Body of pancreas (tissue), 4 donors: ENCODE measurements around the gene CAPN15. TPM values are rescaled to one million over a fixed set of nuclear protein-coding genes. Genes with fewer than 3 reads are reported as not detected.
"Not testable (repeated sequence)": the region's sequence is repeated elsewhere in the genome, so short reads cannot be mapped to it uniquely, and the experiment has no call there.

Source experiments
- ATAC-seq: fragments of 150-250 bp; one replicate; pipeline ENCODE4 v1.9.1; 2016
- DNase-seq, 4 donors: peaks; one replicate each; pipeline ENCODE4 v3.0.0-alpha.2; 2019
- H3K27ac ChIP-seq, 4 donors: fragments of 200-600 bp; sonication (generic); 1 replicate in 3 of 4; 2 replicates in 1 of 4; pipeline versions ENCODE4 v1.5.1 to v1.6.1; 2016 to 2019; ENCODE audit warnings: mild to moderate bottlenecking in 1 of 4, mixed read lengths in 1 of 4, moderate library complexity in 1 of 4
- H3K27me3 ChIP-seq, 2 donors: fragments of 200-600 bp; sonication (generic); one replicate each; pipeline ENCODE4 v1.6.0; 2016; ENCODE audit warnings: mild to moderate bottlenecking in 1 of 2
- H3K36me3 ChIP-seq, 2 donors: fragments of 200-600 bp; sonication (generic); replicated peaks in 1 of 2; 2 replicates each; pipeline ENCODE4 v1.5.1; 2016; ENCODE audit warnings: low read depth in 2 of 2; ENCODE audit not compliant: insufficient read depth in 1 of 2
- H3K4me1 ChIP-seq: fragments of 200-600 bp; sonication (generic); one replicate; pipeline ENCODE4 v1.6.0; 2016
- H3K4me3 ChIP-seq, 2 donors: fragments of 200-600 bp; sonication (generic); 1 replicate in 1 of 2; 2 replicates in 1 of 2; pipeline ENCODE4 v1.5.1; 2016 to 2019
- H3K9me3 ChIP-seq, 3 donors: fragments of 200-600 bp; sonication (generic); 1 replicate in 2 of 3; 2 replicates in 1 of 3; pipeline ENCODE4 v1.5.1; 2016
- CTCF ChIP-seq, 7 experiments: fragments of 450-650 bp in 4 of 7; fragments of 200-600 bp in 3 of 7; sonication (generic) in 3 of 7; IDR thresholded peaks; one replicate each; pipeline ENCODE4 v1.5.1; 2016 to 2019; ENCODE audit warnings: antibody characterized with exemption in 7 of 7
- POLR2A ChIP-seq, 3 donors: fragments of 450-650 bp; IDR thresholded peaks; one replicate each; pipeline ENCODE4 v1.6.1; 2016; ENCODE audit warnings: antibody characterized with exemption in 3 of 3, mild to moderate bottlenecking in 2 of 3
- WGBS, 2 donors: methylation state at CpG; one replicate each; pipeline ENCODE4 v1.1.5; 2017; 5-methylcytosine and 5-hydroxymethylcytosine counted together
- intact Hi-C: fragments of 100-400 bp; cut with DNase I; formaldehyde crosslinking; loops from one replicate; pipeline ENCODE4 v1.15.1; 2023
- total RNA-seq, 2 donors: library from RNA; depleted of rRNA; stranded (reverse); fragments of >200 nt; gene quantifications; one replicate each; pipeline ENCODE4 v1.1.0, GENCODE V29; 2016

Gene CAPN15
- total RNA-seq, 2 donors from 2014 or later, result 48.0 to 104 TPM

- H3K4me1 ChIP-seq, result no peaks in the 10 kb centered on the region
- no peaks in the 10 kb centered on the region for H3K27me3 ChIP-seq
- no peaks in the 10 kb centered on the region for H3K9me3 ChIP-seq
- 90 to 95% methylated on average over 9 to 16 of the region's 16 CpGs for whole genome bisulfite sequencing, 2 donors
- intact Hi-C loops, result no loop called here
- no peak for ATAC-seq
- peaks cover 0 to 10% of the 10 kb centered on the region in 2 donors for H3K36me3 ChIP-seq
- no peak overlapping the region for H3K27ac ChIP-seq
- TF ChIP-seq CTCF (IDR thresholded peaks at IDR 0.05) (no peak), POLR2A (IDR thresholded peaks at IDR 0.05) (no peak)
- H3K4me3 ChIP-seq, result no peak overlapping the region
- DNase-seq, result no peak
Observed at GRCh38 chr16:489606-490005, 37.9 kb upstream of the CAPN15 start.

- H3K27me3 ChIP-seq, result no peaks in the 10 kb centered on the region
- H3K9me3 ChIP-seq, result no peaks in the 10 kb centered on the region
- peaks cover 0 to 10% of the 10 kb centered on the region in 2 donors for H3K36me3 ChIP-seq
- no peak for DNase-seq
- WGBS, 2 donors, result 91 to 93% methylated on average over 6 to 10 of the region's 10 CpGs
- H3K4me1 ChIP-seq, result no peaks in the 10 kb centered on the region
- H3K27ac ChIP-seq, result no peak overlapping the region
- TF ChIP-seq CTCF (IDR thresholded peaks at IDR 0.05) (no peak), POLR2A (IDR thresholded peaks at IDR 0.05) (no peak)
- H3K4me3 ChIP-seq, result no peak overlapping the region
- intact Hi-C loops, result no loop called here
- no peak for ATAC-seq
Observed at GRCh38 chr16:490768-491167, 36.7 kb upstream of the CAPN15 start.

- no peak for DNase-seq
- intact Hi-C loops, result no loop called here
- TF ChIP-seq CTCF (IDR thresholded peaks at IDR 0.05) (no peak), POLR2A (IDR thresholded peaks at IDR 0.05) (no peak)
- H3K27me3 ChIP-seq, result no peaks in the 10 kb centered on the region
- H3K27ac ChIP-seq, result no peak overlapping the region
- H3K4me1 ChIP-seq, result no peaks in the 10 kb centered on the region
- peaks cover 0 to 10% of the 10 kb centered on the region in 2 donors for H3K36me3 ChIP-seq
- H3K9me3 ChIP-seq, result no peaks in the 10 kb centered on the region
- no peak overlapping the region for H3K4me3 ChIP-seq
- no peak for ATAC-seq
- WGBS, 2 donors, result 94 to 98% methylated on average over 17 to 19 of the region's 19 CpGs
Observed at GRCh38 chr16:491220-491919, 36.1 kb upstream of the CAPN15 start.

GRCh38 chr16:492211-492875, 35.2 kb upstream of the CAPN15 start:
- Histone ChIP-seq H3K4me3 (no peak overlapping the region), H3K27me3 (no peaks in the 10 kb centered on the region), H3K9me3 (no peaks in the 10 kb centered on the region), H3K36me3 (peaks cover 0 to 10% of the 10 kb centered on the region in 2 donors), H3K27ac (no peak overlapping the region), H3K4me1 (no peaks in the 10 kb centered on the region)
- no peak for TF ChIP-seq POLR2A (IDR thresholded peaks at IDR 0.05)
- TF ChIP-seq CTCF (IDR thresholded peaks at IDR 0.05), result no peak
- 92 to 100% methylated on average over 13 to 29 of the region's 30 CpGs for WGBS, 2 donors
- intact Hi-C loops, result no loop called here
- no peak for DNase-seq
- ATAC-seq, result no peak

- H3K4me3 ChIP-seq, H3K9me3 ChIP-seq, intact Hi-C loops, H3K27me3 ChIP-seq, ATAC-seq, H3K27ac ChIP-seq, DNase-seq, H3K36me3 ChIP-seq, H3K4me1 ChIP-seq: not testable (repeated sequence)
- 79 to 86% methylated on average over 15 of the region's 15 CpGs for WGBS, 2 donors
Observed at GRCh38 chr16:494676-495075, 32.8 kb upstream of the CAPN15 start.
